Esophagus squamous epithelium (tissue), 4 donors: Measurements from ENCODE around the gene ENPP1.

Source experiments
- POLR2A ChIP-seq, 4 donors: fragments of 450-650 bp; IDR thresholded peaks; one replicate each; pipeline ENCODE4 v1.6.1; 2017; ENCODE audit warnings: antibody characterized with exemption in 4 of 4, mild to moderate bottlenecking in 4 of 4, moderate library complexity in 3 of 4
- TF ChIP-seq, protein P1 (sequence below), 6 experiments: fragments of 450-650 bp in 4 of 6; fragments of 200-600 bp in 2 of 6; sonication (generic) in 2 of 6; IDR thresholded peaks; one replicate each; pipeline ENCODE4 v1.5.1; 2016 to 2019; ENCODE audit warnings: antibody characterized with exemption in 6 of 6, mild to moderate bottlenecking in 4 of 6, moderate library complexity in 4 of 6

DNA sequence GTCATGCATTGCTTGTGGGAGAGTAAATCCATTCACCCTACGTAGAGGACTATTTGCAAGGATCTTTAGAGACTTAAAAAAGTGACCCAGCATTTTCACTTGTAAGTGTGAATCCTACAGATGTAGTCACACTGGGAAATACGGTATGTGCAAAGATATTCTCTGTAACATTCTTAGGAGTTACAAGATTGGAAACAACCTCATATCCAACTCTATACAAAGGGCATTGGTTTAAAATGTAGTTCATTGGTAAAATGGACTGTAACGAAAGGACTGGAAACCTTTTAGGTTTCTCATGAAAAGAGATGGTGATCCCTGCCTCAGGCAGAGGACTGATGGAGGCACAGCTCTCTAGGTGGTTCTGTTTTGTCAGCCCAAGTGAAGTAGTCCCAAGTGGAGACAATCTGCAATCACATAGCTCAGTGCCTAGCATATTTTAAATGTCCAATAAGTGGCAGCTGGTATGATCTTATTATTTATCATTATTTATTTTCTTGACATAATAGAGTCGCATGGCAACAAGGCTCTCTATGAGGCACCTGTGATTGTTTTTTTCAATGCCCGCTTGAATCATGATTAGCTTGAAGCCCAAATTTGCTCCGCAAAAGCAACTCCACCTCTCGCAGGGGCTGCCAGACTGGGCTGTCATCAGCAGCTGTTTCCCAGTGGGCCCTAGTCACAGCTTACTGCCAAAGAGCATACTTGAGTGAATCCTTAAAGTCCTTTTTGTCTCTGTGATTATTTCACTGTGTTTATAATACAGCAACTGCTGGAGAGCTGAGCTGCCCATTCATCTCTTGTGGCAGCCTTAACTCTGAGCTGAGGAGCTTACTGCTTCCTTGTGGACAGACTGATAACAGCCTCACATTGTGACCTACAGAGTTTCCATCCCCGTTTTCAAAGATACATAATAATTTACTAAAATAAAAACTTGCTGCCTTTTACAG, 19.8 kb upstream of the ENPP1 start:
- TF ChIP-seq, protein P1, sequence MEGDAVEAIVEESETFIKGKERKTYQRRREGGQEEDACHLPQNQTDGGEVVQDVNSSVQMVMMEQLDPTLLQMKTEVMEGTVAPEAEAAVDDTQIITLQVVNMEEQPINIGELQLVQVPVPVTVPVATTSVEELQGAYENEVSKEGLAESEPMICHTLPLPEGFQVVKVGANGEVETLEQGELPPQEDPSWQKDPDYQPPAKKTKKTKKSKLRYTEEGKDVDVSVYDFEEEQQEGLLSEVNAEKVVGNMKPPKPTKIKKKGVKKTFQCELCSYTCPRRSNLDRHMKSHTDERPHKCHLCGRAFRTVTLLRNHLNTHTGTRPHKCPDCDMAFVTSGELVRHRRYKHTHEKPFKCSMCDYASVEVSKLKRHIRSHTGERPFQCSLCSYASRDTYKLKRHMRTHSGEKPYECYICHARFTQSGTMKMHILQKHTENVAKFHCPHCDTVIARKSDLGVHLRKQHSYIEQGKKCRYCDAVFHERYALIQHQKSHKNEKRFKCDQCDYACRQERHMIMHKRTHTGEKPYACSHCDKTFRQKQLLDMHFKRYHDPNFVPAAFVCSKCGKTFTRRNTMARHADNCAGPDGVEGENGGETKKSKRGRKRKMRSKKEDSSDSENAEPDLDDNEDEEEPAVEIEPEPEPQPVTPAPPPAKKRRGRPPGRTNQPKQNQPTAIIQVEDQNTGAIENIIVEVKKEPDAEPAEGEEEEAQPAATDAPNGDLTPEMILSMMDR (IDR thresholded peaks at IDR 0.05), result no peak
- TF ChIP-seq POLR2A (IDR thresholded peaks at IDR 0.05), result no peak
